ENCODE results near the gene ATXN7L3.
A peak's percentile ranks its signal among the peaks of the same experiment; 100 is the strongest.
"Not testable (repeated sequence)": the region's sequence is repeated elsewhere in the genome, so short reads cannot be mapped to it uniquely, and the experiment has no call there.

Gene ATXN7L3

GRCh38 chr17:44199553-44200477, at the start of gene ATXN7L3:
Gene ATXN7L3, minus strand, starts transcription at chr17:44199884. Its CDS starts 1,814 bp downstream, at chr17:44198070.
- peak; percentile 96 for DNase-seq

DNA sequence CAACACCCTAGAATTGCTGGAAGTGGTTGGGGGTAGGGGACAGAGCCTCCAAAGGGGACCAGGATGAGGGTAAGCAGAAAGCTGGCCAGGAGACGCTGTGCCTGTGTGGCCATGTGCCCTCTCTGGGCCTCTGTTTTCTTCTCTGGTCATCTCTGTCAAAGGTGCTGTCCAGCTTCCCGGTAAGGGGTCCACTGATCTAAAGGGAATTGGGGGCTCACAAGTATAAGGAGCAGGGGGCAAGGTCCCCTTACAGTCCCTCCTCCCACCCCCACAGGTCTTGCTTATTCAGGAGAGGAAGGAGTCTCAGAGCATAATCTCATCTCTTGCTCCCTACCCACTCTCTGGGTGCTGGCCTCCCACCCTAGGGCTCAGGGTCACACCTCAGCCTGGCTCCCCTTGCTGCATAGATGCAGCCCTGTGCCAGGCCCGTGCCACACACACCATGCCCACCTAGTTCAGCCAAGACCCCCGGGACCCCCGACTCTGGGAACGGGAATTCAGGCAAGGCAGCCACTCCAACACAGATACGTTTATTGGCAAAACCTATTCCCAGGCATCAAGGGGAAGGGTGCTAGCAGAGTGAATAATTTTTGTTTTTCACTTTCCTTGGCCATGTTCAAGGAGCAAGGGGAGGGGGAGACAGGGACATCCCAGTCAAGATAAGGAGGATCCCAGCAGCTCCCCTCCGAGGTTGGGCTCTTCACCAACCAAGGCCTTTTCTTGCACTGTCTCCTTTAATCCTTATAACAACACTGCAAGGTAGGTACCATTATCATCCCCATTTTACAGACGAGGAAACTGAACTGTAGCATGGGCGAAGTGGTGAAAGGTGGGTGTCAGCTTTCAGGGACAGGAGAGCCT, 48.4 kb upstream of the ATXN7L3 start:
- no peak for DNase-seq

DNA sequence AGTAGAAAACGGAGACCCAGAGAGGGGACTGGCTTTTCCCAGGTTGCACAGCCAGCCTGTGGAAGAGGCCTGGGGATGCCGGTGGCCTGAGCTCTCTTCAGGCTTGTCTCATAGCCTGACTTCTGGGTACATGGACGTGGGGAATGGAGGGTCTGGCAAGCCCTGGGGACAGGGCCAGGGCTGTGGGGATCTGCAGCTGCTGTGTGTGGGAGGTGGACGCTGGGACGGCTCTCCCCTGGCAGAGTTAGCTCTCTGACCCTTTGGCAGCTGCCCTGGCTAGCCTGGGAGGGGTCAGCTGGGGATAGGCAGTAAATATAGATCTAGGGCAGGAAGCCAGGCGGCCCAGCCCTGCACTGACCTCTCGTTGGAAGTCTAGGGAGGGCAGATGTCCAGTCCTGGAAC, 47.8 kb upstream of the ATXN7L3 start:
- DNase-seq = no peak

DNA sequence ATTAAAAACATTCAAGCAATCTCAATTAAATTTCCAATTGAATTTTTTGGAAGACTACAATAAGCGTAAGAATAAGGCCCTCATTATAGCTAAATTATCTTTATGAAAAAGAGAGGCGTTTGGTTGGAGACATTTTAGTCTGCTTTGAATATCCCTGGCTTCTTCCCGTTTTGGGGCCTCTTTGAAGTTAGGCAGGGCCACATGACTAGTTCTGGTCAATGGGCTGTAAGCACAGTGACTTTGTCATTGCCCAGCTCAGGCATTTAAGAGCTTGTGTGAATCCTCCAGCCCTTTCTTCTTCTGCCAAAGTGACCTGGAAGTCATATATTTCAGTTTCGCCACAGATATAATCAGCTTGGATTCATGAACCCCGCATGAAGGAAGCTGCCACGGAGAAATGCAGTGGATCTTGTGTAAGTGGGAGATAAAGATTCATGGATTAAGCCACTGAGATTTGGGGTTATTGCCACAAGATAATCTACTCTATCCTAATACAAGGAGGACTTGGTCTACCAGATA, 41.5 kb upstream of the ATXN7L3 start:
- peak; percentile 18 for DNase-seq

GRCh38 chr17:44237886-44238285, 38.2 kb upstream of the ATXN7L3 start:
- DNase-seq = not testable (repeated sequence)

DNA sequence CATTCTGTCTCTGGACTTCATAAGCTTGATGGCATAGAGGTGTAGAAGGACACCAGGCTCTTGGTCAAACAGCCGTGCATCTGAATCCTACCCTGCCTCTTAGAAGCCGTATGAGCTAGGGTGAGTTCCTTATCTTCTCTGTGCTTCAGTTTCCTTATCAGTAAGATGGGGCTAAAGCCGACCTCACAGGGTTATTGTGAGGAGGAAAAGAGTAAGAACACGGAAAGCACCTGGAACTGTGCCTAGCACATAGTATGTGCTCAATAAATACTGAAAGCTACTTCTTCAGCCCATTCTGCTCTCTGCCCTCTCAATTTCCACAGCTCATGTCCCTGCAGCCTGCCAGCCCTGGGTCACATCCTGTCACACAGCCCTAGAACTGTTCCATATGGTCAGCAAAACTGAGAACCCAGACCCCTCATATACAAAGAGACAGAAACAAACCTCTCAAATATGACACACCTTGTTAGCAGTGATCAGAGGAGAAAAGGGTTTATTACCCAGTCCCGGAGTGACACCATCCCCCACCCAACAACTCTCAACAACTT, 36.8 kb upstream of the ATXN7L3 start:
- DNase-seq = no peak

DNA sequence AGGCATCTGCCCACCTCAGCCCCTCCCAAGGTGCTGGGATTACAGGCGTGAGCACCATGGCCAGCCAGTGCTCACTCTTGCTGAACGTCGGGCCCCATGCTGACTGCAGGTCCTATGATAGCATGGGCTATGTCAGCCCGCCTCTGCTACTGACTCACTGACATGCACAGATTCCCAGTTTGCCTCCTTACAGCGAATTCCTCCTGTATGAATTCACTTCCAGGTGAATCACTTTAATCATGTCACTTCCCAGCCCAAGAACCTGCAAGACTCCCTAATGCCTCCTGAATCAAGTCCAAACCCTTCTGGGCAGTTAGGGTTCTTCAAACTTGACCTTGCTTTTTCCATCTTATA, 35.9 kb upstream of the ATXN7L3 start:
- DNase-seq = no peak

DNA sequence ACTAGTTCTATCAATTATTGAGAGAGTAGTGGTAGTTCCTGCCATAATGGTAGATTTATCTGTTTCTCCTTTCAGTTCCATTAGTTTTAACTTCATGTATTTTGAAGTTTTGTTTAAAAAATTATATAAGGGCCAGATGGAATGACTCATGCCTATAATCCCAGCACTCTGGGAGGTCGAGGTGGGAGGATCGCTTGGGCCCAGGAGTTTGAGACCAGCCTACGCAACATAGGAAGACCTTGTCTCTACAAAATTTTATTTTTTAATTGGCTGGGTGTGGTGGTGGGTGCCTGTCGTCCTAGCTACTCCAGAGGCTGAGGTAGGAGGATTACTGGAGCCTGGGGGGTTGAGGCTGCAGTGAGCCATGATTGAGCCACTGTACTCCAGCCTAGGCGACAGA, 33.9 kb upstream of the ATXN7L3 start:
- no peak for DNase-seq

DNA sequence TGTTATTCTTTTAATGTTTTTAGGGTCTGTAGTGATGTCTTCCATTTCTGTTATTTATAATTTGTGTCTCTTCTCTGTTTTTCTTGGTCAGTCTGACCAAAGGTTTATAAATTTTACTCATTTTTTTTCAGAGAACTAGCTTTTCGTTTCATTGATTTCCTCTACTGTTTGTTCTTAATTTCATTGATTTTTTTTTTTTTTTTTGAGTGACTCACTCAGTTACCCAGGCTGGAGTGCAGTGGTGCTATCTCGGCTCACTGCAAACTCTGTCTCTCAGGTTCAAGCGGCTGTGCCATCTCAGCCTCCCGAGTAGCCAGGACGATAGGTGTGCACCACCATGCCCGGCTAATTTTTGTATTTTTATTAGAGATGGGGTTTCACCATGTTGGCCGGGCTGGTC, 32.4 kb upstream of the ATXN7L3 start:
- no peak for DNase-seq

DNA sequence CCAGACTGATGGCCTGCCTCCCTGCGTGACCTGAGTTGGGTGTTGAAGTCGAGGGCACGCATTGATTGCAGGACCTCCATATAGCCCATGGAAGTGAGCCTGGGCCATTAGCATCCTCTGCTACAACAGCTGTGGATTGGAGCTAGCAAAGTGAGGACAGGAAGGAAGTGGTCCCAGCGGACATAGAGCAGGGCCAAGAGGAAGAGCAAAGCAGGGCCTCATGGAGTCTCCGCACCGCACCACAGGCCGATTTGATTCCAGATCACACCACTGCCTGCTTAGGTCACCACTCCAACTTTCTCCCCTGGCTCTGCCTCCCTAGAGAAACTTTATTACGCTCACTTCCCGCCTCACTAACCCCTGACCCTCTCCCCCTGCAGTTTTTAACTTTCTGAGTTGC, 30.5 kb upstream of the ATXN7L3 start:
- DNase-seq = no peak

DNA sequence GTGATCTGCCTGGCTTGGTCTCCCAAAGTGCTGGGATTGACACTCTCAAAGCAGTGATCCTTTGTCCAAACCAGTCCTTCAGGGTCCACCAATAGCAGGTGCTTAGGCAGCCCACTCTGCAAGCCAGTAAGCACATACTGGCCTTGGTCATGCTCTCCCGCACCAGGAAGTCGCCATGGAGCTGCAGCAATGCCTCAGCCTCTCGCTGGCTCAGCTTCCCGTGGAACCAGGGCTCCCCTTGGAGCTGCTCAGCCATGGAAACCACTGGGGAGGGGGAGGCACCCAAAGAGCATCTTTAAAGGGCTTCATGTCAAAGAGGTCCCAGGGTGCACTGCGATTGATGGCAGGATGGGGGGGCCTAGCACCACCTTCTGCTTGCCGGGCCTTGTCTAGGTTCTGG, 29.4 kb upstream of the ATXN7L3 start:
- no peak for DNase-seq

- DNase-seq = peak; percentile 5
Measured at GRCh38 chr17:44223541-44224071, 23.9 kb upstream of the ATXN7L3 start.

GRCh38 chr17:44222112-44222869, 22.6 kb upstream of the ATXN7L3 start:
- DNase-seq = peak; percentile 85

- DNase-seq = peak; percentile 84
Measured at GRCh38 chr17:44221862-44222111, 22.1 kb upstream of the ATXN7L3 start.

DNA sequence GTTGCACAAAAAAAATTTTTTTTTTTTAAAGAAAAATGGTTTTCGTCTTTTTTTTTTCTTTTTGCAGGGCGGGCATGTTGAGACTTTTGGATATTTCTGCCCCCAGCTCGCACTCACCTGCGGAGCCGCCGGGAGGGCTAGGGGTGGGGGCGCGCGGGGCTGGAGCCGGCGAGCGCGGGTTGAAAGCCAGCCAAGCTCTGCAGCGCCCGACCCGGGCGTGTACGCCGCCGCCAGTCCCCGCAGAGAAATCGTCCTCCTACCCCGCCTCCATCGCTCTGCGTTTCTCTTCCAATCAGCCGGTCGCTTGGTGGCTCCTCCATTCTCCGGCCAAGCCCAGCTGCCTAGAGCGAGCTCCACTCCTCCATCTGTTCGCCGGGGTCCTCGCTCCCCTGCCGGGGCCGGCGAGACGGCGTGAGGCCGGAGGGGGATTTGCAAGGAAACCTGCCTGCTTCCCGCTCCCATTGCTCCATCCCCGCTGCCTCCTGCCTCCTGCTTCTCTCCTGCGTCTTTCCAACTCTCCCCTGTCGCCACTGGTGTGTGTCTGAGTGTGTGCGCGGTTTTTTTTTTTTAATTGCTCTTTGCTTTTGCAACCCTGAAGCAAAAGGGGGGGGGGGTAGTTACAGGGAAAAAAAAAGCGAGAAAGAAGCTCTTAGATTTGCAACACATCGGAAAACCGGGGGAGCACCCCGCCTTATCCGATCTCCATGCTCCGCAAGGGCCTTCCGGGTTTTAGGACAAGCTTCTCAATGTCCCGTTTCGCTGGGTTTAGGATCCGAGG, 21.6 kb upstream of the ATXN7L3 start:
- peak; percentile 75 for DNase-seq

- DNase-seq = peak; percentile 65
Measured at GRCh38 chr17:44220213-44221083, 20.8 kb upstream of the ATXN7L3 start.

GRCh38 chr17:44219616-44220212, 20.0 kb upstream of the ATXN7L3 start, which contains the start of gene UBTF:
Gene UBTF, minus strand, starts transcription at chr17:44219675. Its CDS starts 1,446 bp downstream, at chr17:44218229.
- peak; percentile 76 for DNase-seq

- DNase-seq = peak; percentile 52
Measured at GRCh38 chr17:44219108-44219615, 19.5 kb upstream of the ATXN7L3 start.

GRCh38 chr17:44218344-44219107, 18.8 kb upstream of the ATXN7L3 start:
- peak; percentile 90 for DNase-seq

Data from midbrain (tissue), 1 donor.